Left lung (tissue), 10 donors: ENCODE results near the gene PRRG2. TPM values are rescaled to one million over a fixed set of nuclear protein-coding genes. Genes with fewer than 3 reads are reported as not detected.
A peak's percentile ranks its signal among the peaks of the same experiment; 100 is the strongest.

Source experiments
- ATAC-seq: fragments of 200-7000 bp; cut with Tn5 transposase; one replicate; pipeline ENCODE4 v1.9.1; 2020; ENCODE audit warnings: moderate library complexity
- DNase-seq, 4 donors: peaks; one replicate each; pipeline ENCODE4 v3.0.0-alpha.2; 2013 to 2020
- H3K27ac ChIP-seq, 2 donors: fragments of 200-600 bp; sonication (generic) in 1 of 2; one replicate each; pipeline versions ENCODE4 v1.5.0 to v1.8.0; 2020 to 2021
- H3K27me3 ChIP-seq, 2 donors: fragments of 200-600 bp; sonication (generic) in 1 of 2; one replicate each; pipeline versions ENCODE4 v1.5.0 to v1.8.0; 2020 to 2021
- H3K36me3 ChIP-seq, 2 donors: fragments of 200-600 bp; sonication (generic) in 1 of 2; one replicate each; pipeline versions ENCODE4 v1.5.0 to v1.8.0; 2020 to 2021
- H3K4me1 ChIP-seq, 2 donors: fragments of 200-600 bp; one replicate each; pipeline ENCODE4 v1.8.0; 2021
- H3K4me3 ChIP-seq, 2 donors: fragments of 200-600 bp; sonication (generic) in 1 of 2; one replicate each; pipeline versions ENCODE4 v1.5.0 to v1.8.0; 2020 to 2021; ENCODE audit warnings: mild to moderate bottlenecking in 1 of 2
- H3K9me3 ChIP-seq, 2 donors: fragments of 200-600 bp; sonication (generic) in 1 of 2; one replicate each; pipeline versions ENCODE4 v1.5.0 to v1.8.0; 2020 to 2021
- CTCF ChIP-seq, 2 donors: fragments of 200-600 bp; sonication (generic) in 1 of 2; IDR thresholded peaks; one replicate each; pipeline versions ENCODE4 v1.5.0 to v1.8.0; 2021; ENCODE audit warnings: antibody characterized with exemption in 2 of 2
- intact Hi-C, 2 donors: fragments of 100-400 bp; cut with DNase I; formaldehyde crosslinking; loops; one replicate each; pipeline versions ENCODE4 v1.11.2 to v1.14.2; 2022
- polyA plus RNA-seq, 6 donors: library from polyadenylated mRNA; unstranded; fragments of 120-200 nt; gene quantifications; one replicate each; pipeline ENCODE4 v1.2.1, GENCODE V29; 2013; ENCODE audit not compliant: insufficient read length in 6 of 6
- total RNA-seq, 2 donors: library from RNA; stranded (reverse); fragmentation: NEBNext Ultra II Directional; extraction: Animal tissue kit (Norgen Biotek cat#: 25700); gene quantifications; one replicate each; pipeline ENCODE4 v1.2.1, GENCODE V29; 2021
- donor health status: DM: no; HTN: yes; CAD: no.
- donor health status: DM: no; HTN: no; CAD: no.

Gene PRRG2
- total and polyA plus RNA-seq, 8 donors = 3.8 to 13.6 (median 5.8) TPM

- Histone ChIP-seq H3K36me3 (peaks cover 0 to 5% of the 10 kb centered on the region in 2 donors), H3K27ac (no peak overlapping the region), H3K4me1 (peaks cover 0 to 32% of the 10 kb centered on the region in 2 donors), H3K9me3 (no peaks in the 10 kb centered on the region), H3K27me3 (no peaks in the 10 kb centered on the region), H3K4me3 (no peak overlapping the region)
- ATAC-seq = no peak
- no peak for DNase-seq
- no peak for TF ChIP-seq CTCF (IDR thresholded peaks at IDR 0.05)
- intact Hi-C loops = no loop called here
Measured at GRCh38 chr19:49564616-49565045, 16.5 kb upstream of the PRRG2 start.

GRCh38 chr19:49565261-49565660 is 15.9 kb upstream of the PRRG2 start:
- TF ChIP-seq CTCF (IDR thresholded peaks at IDR 0.05) = no peak
- H3K27ac ChIP-seq = no peak overlapping the region
- ATAC-seq = peak; percentile 18
- intact Hi-C loops = no loop called here
- no peaks in the 10 kb centered on the region for H3K9me3 ChIP-seq
- H3K4me1 ChIP-seq = peaks cover 0 to 38% of the 10 kb centered on the region in 2 donors
- no peaks in the 10 kb centered on the region for H3K27me3 ChIP-seq
- no peak overlapping the region for H3K4me3 ChIP-seq
- DNase-seq = peak in 1 of 4 donors; percentile 61
- H3K36me3 ChIP-seq = no peaks in the 10 kb centered on the region

GRCh38 chr19:49566302-49566701 is 14.8 kb upstream of the PRRG2 start:
- DNase-seq = no peak
- H3K27ac ChIP-seq = no peak overlapping the region

GRCh38 chr19:49567861-49568441 is 13.2 kb upstream of the PRRG2 start:
- DNase-seq (no peak), ATAC-seq (no peak)
- intact Hi-C loops = no loop called here
- H3K27ac ChIP-seq = peak overlapping the region in 1 of 2 donors; percentile 37
- no peaks in the 10 kb centered on the region for H3K36me3 ChIP-seq
- H3K4me1 ChIP-seq = peaks cover 0 to 43% of the 10 kb centered on the region in 2 donors
- no peak overlapping the region for H3K4me3 ChIP-seq
- no peak for TF ChIP-seq CTCF (IDR thresholded peaks at IDR 0.05)
- no peaks in the 10 kb centered on the region for H3K9me3 ChIP-seq
- H3K27me3 ChIP-seq = no peaks in the 10 kb centered on the region

More at GRCh38 chr19:49566302-49566701, 14.8 kb upstream of the PRRG2 start:
- intact Hi-C loops = no loop called here
- Histone ChIP-seq H3K4me3 (no peak overlapping the region), H3K36me3 (no peaks in the 10 kb centered on the region), H3K9me3 (no peaks in the 10 kb centered on the region), H3K27me3 (no peaks in the 10 kb centered on the region), H3K4me1 (peaks cover 0 to 39% of the 10 kb centered on the region in 2 donors)
- ATAC-seq = no peak
- no peak for TF ChIP-seq CTCF (IDR thresholded peaks at IDR 0.05)

GRCh38 chr19:49570138-49570856 is 10.8 kb upstream of the PRRG2 start:
- H3K27me3 ChIP-seq = no peaks in the 10 kb centered on the region
- intact Hi-C loops = no loop called here
- H3K27ac ChIP-seq = no peak overlapping the region

More at GRCh38 chr19:49570138-49570856, 10.8 kb upstream of the PRRG2 start:
- H3K36me3 ChIP-seq = peaks cover 0 to 15% of the 10 kb centered on the region in 2 donors
- no peaks in the 10 kb centered on the region for H3K9me3 ChIP-seq
- ATAC-seq = peak; percentile 95
- peaks cover 0 to 39% of the 10 kb centered on the region in 2 donors for H3K4me1 ChIP-seq
- H3K4me3 ChIP-seq = no peak overlapping the region
- DNase-seq = peak in 2 of 4 donors; percentile 68 to 88
- peak; percentile 95 to 99 for TF ChIP-seq CTCF (IDR thresholded peaks at IDR 0.05)
